ENCODE results near the gene DOCK2. TPM values are rescaled to one million over a fixed set of nuclear protein-coding genes. Genes with fewer than 3 reads are reported as not detected.

DOCK2 gene
- total and polyA plus RNA-seq, 2 donors (not counting 1 experiment from before 2014, with no cell fraction given): 112 to 330 TPM

DNA sequence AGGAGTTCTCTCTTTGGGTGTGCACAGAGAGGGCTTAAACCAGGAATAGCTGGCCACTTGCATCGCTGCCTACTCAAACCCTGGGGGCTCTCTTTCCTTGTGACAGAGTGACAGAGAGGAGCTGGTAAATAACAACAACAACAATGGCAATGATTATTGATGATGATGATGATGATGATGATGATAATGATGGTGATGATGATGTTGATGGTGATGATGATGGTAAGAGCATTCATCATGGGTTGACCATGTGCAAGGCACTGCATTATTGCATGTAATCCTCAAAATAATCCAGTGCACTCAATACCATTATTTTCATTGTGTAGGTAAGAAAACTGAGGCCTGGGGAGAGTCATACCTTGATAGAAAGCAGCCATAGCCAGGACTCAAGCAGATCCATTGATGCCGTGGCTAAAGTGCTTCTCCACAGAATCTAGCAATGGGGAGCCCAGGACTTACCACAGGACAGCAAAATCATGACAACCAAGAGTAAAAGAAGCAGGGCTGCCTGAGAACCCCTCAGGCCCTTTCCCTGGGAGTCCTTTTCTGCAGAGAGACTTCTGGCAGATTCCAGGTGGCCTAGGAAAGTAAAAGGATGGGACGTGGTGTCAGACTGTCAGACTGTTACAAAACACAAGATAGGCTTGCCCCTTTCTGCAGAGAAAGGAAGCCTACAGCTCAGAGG is 473.5 kb downstream of the DOCK2 start:
- POLR2A ChIA-PET: no interaction called here
- DNase-seq (no peak), ATAC-seq (ENCODE audit: low read depth) (no peak)
- H3K27ac Mint-ChIP-seq: no peak overlapping the region
- H3K9me3 ChIP-seq (ENCODE audit: control extremely low read depth in 1 of 3, control insufficient read depth in 2 of 3, insufficient read depth in 1 of 3, low read length in 2 of 3): no peaks in the 10 kb centered on the region
- peaks cover 0 to 4% (median 1%) of the 10 kb centered on the region in 4 experiments for H3K27me3 ChIP-seq (replicated peaks in 1 of 4; ENCODE audit: control extremely low read depth in 1 of 4, control insufficient read depth in 3 of 4, insufficient read depth in 4 of 4, low read length in 3 of 4)
- no peak for TF ChIP-seq EZH2 (IDR thresholded peaks at IDR 0.05; ENCODE audit: borderline replicate concordance, insufficient read depth, low read depth, low read length, poor library complexity, severe bottlenecking)
- TF ChIP-seq, protein P1, sequence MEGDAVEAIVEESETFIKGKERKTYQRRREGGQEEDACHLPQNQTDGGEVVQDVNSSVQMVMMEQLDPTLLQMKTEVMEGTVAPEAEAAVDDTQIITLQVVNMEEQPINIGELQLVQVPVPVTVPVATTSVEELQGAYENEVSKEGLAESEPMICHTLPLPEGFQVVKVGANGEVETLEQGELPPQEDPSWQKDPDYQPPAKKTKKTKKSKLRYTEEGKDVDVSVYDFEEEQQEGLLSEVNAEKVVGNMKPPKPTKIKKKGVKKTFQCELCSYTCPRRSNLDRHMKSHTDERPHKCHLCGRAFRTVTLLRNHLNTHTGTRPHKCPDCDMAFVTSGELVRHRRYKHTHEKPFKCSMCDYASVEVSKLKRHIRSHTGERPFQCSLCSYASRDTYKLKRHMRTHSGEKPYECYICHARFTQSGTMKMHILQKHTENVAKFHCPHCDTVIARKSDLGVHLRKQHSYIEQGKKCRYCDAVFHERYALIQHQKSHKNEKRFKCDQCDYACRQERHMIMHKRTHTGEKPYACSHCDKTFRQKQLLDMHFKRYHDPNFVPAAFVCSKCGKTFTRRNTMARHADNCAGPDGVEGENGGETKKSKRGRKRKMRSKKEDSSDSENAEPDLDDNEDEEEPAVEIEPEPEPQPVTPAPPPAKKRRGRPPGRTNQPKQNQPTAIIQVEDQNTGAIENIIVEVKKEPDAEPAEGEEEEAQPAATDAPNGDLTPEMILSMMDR (IDR thresholded peaks at IDR 0.05): no peak
- H3K4me3 Mint-ChIP-seq: no peak overlapping the region
- 91% methylated on average over 2 of the region's 3 CpGs for WGBS (ENCODE audit: insufficient coverage)
- intact Hi-C loops (cut with micrococcal nuclease): no loop called here
- H3K79me2 ChIP-seq (ENCODE audit: control insufficient read depth, insufficient read depth, low read length): no peaks in the 10 kb centered on the region
- H3K4me3 ChIP-seq (ENCODE audit: control extremely low read depth in 1 of 5, extremely low read depth in 1 of 5, insufficient read depth in 1 of 5, low read depth in 2 of 5, low read length in 4 of 5): no peak overlapping the region
- H3K36me3 ChIP-seq (replicated peaks in 1 of 2; ENCODE audit: control extremely low read depth in 1 of 2, control insufficient read depth in 1 of 2, extremely low read depth in 1 of 2, insufficient read depth in 2 of 2, low read length in 1 of 2): no peaks in the 10 kb centered on the region
- no peaks in the 10 kb centered on the region for H3K9me3 Mint-ChIP-seq (ENCODE audit: insufficient read depth)
- H3K27ac ChIP-seq (ENCODE audit: low read length in 2 of 2): no peak overlapping the region
- no peak overlapping the region for H3K9ac ChIP-seq (ENCODE audit: low read length)
- H2AFZ ChIP-seq (ENCODE audit: insufficient read depth, low read depth, low read length, poor library complexity, severe bottlenecking): no peak overlapping the region
- CTCF ChIA-PET: no interaction called here
- H3K4me2 ChIP-seq (replicated peaks; ENCODE audit: low read depth, low read length, poor library complexity, severe bottlenecking): no peak overlapping the region
- no peaks in the 10 kb centered on the region for H3K4me1 Mint-ChIP-seq
- H3K4me1 ChIP-seq (ENCODE audit: control insufficient read depth in 2 of 2, insufficient read depth in 2 of 2, low read length in 2 of 2): no peaks in the 10 kb centered on the region
- no peaks in the 10 kb centered on the region for H4K20me1 ChIP-seq (ENCODE audit: control insufficient read depth, insufficient read depth, low read length, poor library complexity, severe bottlenecking)
- H3K27me3 Mint-ChIP-seq: peaks cover 5% of the 10 kb centered on the region

DNA sequence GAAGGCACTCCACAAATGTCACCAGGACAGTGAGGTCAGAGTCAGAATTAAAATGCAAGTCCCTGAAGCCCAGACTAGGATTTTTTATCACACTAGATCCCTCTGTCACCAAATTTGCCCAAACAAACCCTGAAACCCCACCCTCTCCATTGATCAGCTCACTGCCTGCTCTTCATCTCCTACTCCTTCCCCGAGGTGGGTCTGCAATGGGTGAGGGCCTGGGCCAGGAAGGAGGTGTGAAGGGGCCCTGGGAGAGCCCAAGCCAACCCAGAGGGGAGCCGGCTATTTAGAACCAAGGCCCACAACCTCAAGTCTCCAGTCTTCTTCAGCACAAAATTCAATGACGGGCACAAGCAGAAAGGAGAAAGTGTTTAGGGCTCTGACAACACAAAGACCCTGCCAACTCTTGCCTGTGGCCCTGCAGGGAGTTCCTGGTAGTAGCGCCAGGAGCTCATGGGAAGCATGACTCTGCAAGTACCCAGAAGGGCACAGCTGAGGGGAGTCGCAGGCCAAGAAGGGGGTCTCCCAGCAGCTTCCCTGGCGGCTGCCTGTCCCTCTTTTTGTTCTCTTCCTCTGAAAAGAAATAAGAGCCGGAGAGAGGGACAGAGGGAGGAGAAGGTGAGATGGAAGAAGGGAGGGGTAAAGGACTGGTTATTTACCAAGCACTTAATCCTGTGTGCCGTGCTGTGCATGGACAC is 474.2 kb downstream of the DOCK2 start:
- H3K4me1 Mint-ChIP-seq: no peaks in the 10 kb centered on the region
- peaks cover 5% of the 10 kb centered on the region for H3K27me3 Mint-ChIP-seq
- Histone ChIP-seq H3K4me3 (ENCODE audit: control extremely low read depth in 1 of 5, extremely low read depth in 1 of 5, insufficient read depth in 1 of 5, low read depth in 2 of 5, low read length in 4 of 5) (no peak overlapping the region), H3K9ac (ENCODE audit: low read length) (no peak overlapping the region), H3K79me2 (ENCODE audit: control insufficient read depth, insufficient read depth, low read length) (no peaks in the 10 kb centered on the region), H3K4me1 (ENCODE audit: control insufficient read depth in 2 of 2, insufficient read depth in 2 of 2, low read length in 2 of 2) (no peaks in the 10 kb centered on the region), H3K27me3 (replicated peaks in 1 of 4; ENCODE audit: control extremely low read depth in 1 of 4, control insufficient read depth in 3 of 4, insufficient read depth in 4 of 4, low read length in 3 of 4) (peaks cover 0 to 3% (median 0%) of the 10 kb centered on the region in 4 experiments), H3K36me3 (replicated peaks in 1 of 2; ENCODE audit: control extremely low read depth in 1 of 2, control insufficient read depth in 1 of 2, extremely low read depth in 1 of 2, insufficient read depth in 2 of 2, low read length in 1 of 2) (no peaks in the 10 kb centered on the region), H3K9me3 (ENCODE audit: control extremely low read depth in 1 of 3, control insufficient read depth in 2 of 3, insufficient read depth in 1 of 3, low read length in 2 of 3) (no peaks in the 10 kb centered on the region), H4K20me1 (ENCODE audit: control insufficient read depth, insufficient read depth, low read length, poor library complexity, severe bottlenecking) (no peaks in the 10 kb centered on the region), H2AFZ (ENCODE audit: insufficient read depth, low read depth, low read length, poor library complexity, severe bottlenecking) (no peak overlapping the region), H3K4me2 (replicated peaks; ENCODE audit: low read depth, low read length, poor library complexity, severe bottlenecking) (no peak overlapping the region), H3K27ac (ENCODE audit: low read length in 2 of 2) (no peak overlapping the region)
- no peak overlapping the region for H3K4me3 Mint-ChIP-seq
- H3K9me3 Mint-ChIP-seq (ENCODE audit: insufficient read depth): no peaks in the 10 kb centered on the region
- intact Hi-C loops (cut with micrococcal nuclease): no loop called here
- 81% methylated on average over 3 of the region's 8 CpGs for WGBS (ENCODE audit: insufficient coverage)
- no peak for DNase-seq
- POLR2A ChIA-PET: no interaction called here
- no peak for TF ChIP-seq EZH2 (IDR thresholded peaks at IDR 0.05; ENCODE audit: borderline replicate concordance, insufficient read depth, low read depth, low read length, poor library complexity, severe bottlenecking)
- TF ChIP-seq, protein P1 (IDR thresholded peaks at IDR 0.05): no peak
- CTCF ChIA-PET: no interaction called here
- ATAC-seq (ENCODE audit: low read depth): no peak
- no peak overlapping the region for H3K27ac Mint-ChIP-seq
